ENCODE results near the gene SIX4. TPM values are rescaled to one million over a fixed set of nuclear protein-coding genes. Genes with fewer than 3 reads are reported as not detected.
"Not testable (repeated sequence)": the region's sequence is repeated elsewhere in the genome, so short reads cannot be mapped to it uniquely, and the experiment has no call there.

SIX4 gene
- total RNA-seq, 1 donor from 2014 or later = 1.5 TPM

DNA sequence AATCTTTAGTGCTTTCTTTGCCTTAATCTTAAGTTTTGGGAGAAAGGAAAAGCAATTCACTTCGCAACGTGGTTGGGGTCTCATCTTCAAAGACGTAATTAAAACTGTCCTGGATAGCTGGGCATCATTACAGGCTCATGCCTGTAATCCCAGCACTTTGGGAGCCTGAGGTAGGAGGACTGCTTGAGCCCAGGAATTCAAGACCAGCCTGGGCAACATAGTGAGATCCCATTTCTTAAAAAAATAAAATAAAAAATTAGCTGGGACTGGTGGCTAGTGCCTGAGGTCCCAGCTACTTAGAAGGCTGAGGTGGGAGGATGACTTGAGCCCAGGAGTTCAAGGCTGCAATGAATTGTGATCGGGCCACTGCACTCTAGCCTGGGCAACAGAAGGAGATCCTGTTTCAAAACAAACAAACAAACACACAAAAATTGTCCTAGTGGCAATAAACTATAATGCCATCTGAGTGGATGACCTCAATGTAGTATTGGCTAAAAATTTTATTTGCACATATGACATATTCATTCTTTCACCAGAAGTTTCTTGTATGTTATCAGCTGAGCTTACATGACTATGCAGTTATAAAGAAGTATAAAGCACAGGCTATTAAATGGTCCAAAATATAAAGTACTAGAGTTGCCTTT, 8.8 kb upstream of the SIX4 start:
- DNase-seq = no peak
- Histone ChIP-seq H3K4me1 (peaks cover 30% of the 10 kb centered on the region), H3K4me3 (no peak overlapping the region), H3K27ac (replicated peaks) (no peak overlapping the region), H3K9me3 (replicated peaks) (no peaks in the 10 kb centered on the region), H3K36me3 (no peaks in the 10 kb centered on the region), H3K27me3 (ENCODE audit: low read depth) (peaks cover 16% of the 10 kb centered on the region)
- intact Hi-C loops (cut with micrococcal nuclease) = no loop called here
- TF ChIP-seq, protein P1, sequence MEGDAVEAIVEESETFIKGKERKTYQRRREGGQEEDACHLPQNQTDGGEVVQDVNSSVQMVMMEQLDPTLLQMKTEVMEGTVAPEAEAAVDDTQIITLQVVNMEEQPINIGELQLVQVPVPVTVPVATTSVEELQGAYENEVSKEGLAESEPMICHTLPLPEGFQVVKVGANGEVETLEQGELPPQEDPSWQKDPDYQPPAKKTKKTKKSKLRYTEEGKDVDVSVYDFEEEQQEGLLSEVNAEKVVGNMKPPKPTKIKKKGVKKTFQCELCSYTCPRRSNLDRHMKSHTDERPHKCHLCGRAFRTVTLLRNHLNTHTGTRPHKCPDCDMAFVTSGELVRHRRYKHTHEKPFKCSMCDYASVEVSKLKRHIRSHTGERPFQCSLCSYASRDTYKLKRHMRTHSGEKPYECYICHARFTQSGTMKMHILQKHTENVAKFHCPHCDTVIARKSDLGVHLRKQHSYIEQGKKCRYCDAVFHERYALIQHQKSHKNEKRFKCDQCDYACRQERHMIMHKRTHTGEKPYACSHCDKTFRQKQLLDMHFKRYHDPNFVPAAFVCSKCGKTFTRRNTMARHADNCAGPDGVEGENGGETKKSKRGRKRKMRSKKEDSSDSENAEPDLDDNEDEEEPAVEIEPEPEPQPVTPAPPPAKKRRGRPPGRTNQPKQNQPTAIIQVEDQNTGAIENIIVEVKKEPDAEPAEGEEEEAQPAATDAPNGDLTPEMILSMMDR (IDR thresholded peaks at IDR 0.05; ENCODE audit: borderline replicate concordance) = no peak

DNA sequence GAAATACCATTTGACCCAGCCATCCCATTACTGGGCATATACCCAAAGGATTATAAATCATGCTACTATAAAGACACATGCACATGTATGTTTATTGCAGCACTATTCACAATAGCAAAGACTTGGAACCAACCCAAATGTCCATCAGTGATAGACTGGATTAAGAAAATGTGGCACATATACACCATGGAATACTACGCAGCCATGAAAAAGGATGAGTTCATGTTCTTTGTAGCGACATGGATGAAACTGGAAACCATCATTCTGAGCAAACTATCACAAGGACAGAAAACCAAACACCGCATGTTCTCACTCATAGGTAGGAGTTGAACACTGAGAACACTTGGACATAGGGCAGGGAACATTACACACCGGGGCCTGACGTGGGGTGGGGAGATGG, 7.1 kb upstream of the SIX4 start:
- Histone ChIP-seq H3K4me1 (peaks cover 21% of the 10 kb centered on the region), H3K27me3 (ENCODE audit: low read depth) (peaks cover 33% of the 10 kb centered on the region)
- H3K36me3 ChIP-seq; H3K9me3 ChIP-seq (replicated peaks); DNase-seq; H3K27ac ChIP-seq (replicated peaks); intact Hi-C loops (cut with micrococcal nuclease); H3K4me3 ChIP-seq: not testable (repeated sequence)

DNA sequence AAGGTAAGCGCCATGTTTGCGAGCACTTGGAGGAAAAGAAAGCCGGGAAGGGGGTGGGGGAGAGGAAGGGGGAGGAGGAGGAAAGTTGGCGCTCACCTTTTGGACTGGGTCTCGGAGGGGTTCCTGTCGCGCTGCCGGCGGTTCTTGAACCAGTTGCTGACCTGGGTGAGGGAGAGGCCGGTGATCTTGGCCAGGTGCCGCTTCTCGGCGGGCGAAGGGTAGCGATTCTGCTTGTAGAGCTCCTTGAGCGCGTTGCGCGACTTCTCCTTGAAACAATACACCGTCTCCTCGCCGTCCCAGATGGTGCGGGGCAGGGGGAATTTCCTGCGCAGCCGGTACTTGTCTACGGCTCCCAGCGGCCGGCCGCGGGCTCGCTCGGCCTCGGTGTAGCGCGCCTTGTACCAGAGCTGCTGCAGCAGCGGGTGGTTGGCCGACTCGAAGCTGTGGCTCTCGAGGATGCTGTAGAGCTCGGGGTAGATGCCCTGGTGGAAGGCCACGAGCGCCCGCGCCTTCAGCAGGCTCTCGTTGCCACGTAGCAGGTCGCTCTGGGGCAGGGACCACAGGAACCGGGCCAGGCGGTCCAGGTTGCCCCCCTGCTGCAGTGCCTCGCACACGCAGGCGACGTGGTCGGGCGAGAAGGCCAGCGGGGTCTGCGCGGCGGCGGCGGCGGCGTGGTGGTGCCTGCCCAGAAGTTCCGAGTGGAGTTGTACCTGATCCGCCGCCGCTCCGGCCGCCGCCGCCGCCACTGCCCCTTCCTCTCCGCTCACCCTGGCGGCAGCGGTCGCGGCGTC, 840 bp downstream of the SIX4 start:
- Histone ChIP-seq H3K27me3 (ENCODE audit: low read depth) (peaks cover 83% of the 10 kb centered on the region), H3K27ac (replicated peaks) (peak overlapping the region; percentile 45), H3K4me3 (peak overlapping the region; percentile 86), H3K4me1 (peaks cover 29% of the 10 kb centered on the region), H3K36me3 (no peaks in the 10 kb centered on the region), H3K9me3 (replicated peaks) (no peaks in the 10 kb centered on the region)
- intact Hi-C loops (cut with micrococcal nuclease) = no loop called here
- TF ChIP-seq, protein P1 (IDR thresholded peaks at IDR 0.05; ENCODE audit: borderline replicate concordance) = no peak
- DNase-seq = no peak

DNA sequence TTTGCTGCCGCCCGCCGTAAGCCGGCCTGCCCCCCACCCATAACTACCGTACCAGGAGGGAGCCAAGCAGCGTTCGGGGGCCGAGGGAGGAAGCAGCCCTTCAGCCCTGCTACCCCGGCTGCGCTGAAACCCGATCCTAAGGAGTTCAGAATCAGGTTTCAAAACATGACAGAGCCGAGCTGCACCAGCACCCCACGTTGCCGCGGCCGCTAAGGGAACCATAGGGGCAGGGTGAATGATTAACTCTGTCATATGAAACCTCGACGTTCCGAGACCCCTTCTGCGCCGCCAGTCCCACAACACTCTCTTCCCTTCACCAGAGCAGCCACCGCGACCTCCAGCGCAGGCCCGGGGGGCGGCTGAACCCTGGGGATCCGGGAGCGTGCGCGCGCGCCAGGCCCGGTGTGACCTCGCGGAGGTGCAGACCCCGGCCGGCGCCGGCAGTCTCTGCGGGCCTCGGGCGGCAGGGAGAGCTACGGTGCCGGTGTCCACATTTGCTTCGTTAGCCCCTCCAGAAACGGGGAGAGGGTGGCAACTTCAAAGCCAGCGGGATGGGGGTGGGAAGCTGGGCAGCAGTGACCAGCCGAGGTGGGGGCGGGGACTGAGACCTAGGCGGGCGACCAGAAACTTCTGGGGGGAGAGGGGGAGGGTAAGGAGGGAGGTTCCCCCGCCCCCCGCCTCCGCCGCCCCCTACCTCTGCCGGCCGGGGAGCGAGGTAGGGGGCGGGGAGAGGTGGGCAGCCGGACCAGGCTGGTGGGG, 1.6 kb downstream of the SIX4 start:
- Histone ChIP-seq H3K27me3 (ENCODE audit: low read depth) (peaks cover 76% of the 10 kb centered on the region), H3K36me3 (no peaks in the 10 kb centered on the region), H3K4me1 (peaks cover 29% of the 10 kb centered on the region), H3K9me3 (replicated peaks) (no peaks in the 10 kb centered on the region), H3K27ac (replicated peaks) (no peak overlapping the region), H3K4me3 (peak overlapping the region; percentile 86)
- TF ChIP-seq, protein P1 (IDR thresholded peaks at IDR 0.05; ENCODE audit: borderline replicate concordance) = no peak
- intact Hi-C loops (cut with micrococcal nuclease) = no loop called here
- DNase-seq = no peak

DNA sequence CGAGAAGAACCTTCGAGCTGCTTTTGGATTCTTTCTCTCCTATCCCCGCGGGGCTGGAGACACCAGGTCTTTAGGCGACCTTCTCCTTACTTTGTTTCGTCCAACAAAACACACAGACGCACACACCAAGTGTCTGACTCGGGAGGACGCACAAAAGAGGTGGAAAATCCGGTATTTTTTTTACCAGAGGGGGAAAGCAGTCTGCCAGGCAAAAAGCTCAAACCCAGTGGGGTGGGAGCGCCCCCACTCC, 2.1 kb downstream of the SIX4 start:
- H3K27ac ChIP-seq (replicated peaks) = no peak overlapping the region
- intact Hi-C loops (cut with micrococcal nuclease) = no loop called here
- DNase-seq = no peak
- no peaks in the 10 kb centered on the region for H3K9me3 ChIP-seq (replicated peaks)
- H3K4me3 ChIP-seq = peak overlapping the region; percentile 86
- H3K4me1 ChIP-seq = peaks cover 29% of the 10 kb centered on the region
- H3K36me3 ChIP-seq = no peaks in the 10 kb centered on the region
- TF ChIP-seq, protein P1 (IDR thresholded peaks at IDR 0.05; ENCODE audit: borderline replicate concordance) = no peak
- H3K27me3 ChIP-seq (ENCODE audit: low read depth) = peaks cover 71% of the 10 kb centered on the region
